Measurements from ENCODE around the gene OCIAD1. TPM values are rescaled to one million over a fixed set of nuclear protein-coding genes. Genes with fewer than 3 reads are reported as not detected.
A peak's percentile ranks its signal among the peaks of the same experiment; 100 is the strongest.

Gene OCIAD1
- total RNA-seq, result 10 to 100 TPM; 52.4 to 64.9 TPM
- polyA plus RNA-seq, result 100 to 1,000 TPM; 100 to 114 TPM

GRCh38 chr4:48830706-48831531 is at the start of gene OCIAD1:
TSS of gene OCIAD1 (plus strand) at chr4:48831088. CDS start at chr4:48832625, 1,537 bp downstream.
- Histone ChIP-seq H3K4me1 (ENCODE audit: control insufficient read depth in 4 of 4, insufficient read depth in 4 of 4, low read length in 3 of 4) (peaks cover 0 to 9% (median 0%) of the 10 kb centered on the region in 4 donors), H3K36me3 (ENCODE audit: control insufficient read depth in 4 of 4, insufficient read depth in 3 of 4, low read depth in 1 of 4, low read length in 3 of 4) (peaks cover 3 to 14% (median 4%) of the 10 kb centered on the region in 4 donors), H3K9me3 (ENCODE audit: control insufficient read depth in 4 of 4, low read length in 3 of 4) (no peaks in the 10 kb centered on the region), H3K9ac (ENCODE audit: low read depth in 1 of 2, low read length in 2 of 2) (peak within 1 kb of the TSS; percentile 94 to 96), H3K27me3 (ENCODE audit: control insufficient read depth in 4 of 4, insufficient read depth in 4 of 4, low read length in 3 of 4) (no peaks in the 10 kb centered on the region), H3K4me3 (ENCODE audit: low read depth in 1 of 3, low read length in 3 of 3) (peak within 1 kb of the TSS; percentile 63 to 97 (median 94)), H3K27ac (ENCODE audit: low read depth in 1 of 2, low read length in 2 of 2) (peak within 1 kb of the TSS; percentile 92 to 96)
- WGBS, result under 1% methylated on average over 56 of the region's 56 CpGs
- TF ChIP-seq EGR1 (IDR thresholded peaks at IDR 0.05; ENCODE audit: low read depth in 2 of 2) (no peak), HNF4G (IDR thresholded peaks at IDR 0.05) (no peak), NR2F2 (IDR thresholded peaks at IDR 0.05) (peak; percentile 62), JUND (IDR thresholded peaks at IDR 0.05) (peak in 1 of 2 donors; percentile 82), FOXA1 (IDR thresholded peaks at IDR 0.05) (peak; percentile 45), RAD21 (IDR thresholded peaks at IDR 0.05) (peak; percentile 34 to 52), FOXA2 (IDR thresholded peaks at IDR 0.05) (peak; percentile 61), HNF4A (conservative IDR thresholded peaks at IDR 0.05) (peak; percentile 59 to 61), TAF1 (conservative IDR thresholded peaks at IDR 0.05) (no peak), RXRA (IDR thresholded peaks at IDR 0.05) (peak; percentile 61 to 72), SP1 (IDR thresholded peaks at IDR 0.05) (peak; percentile 64), REST (IDR thresholded peaks at IDR 0.05) (peak; percentile 54), MAX (IDR thresholded peaks at IDR 0.05) (peak; percentile 77), ZBTB33 (IDR thresholded peaks at IDR 0.05) (peak; percentile 54), CTCF (IDR thresholded peaks at IDR 0.05; ENCODE audit: low read depth, low read length, missing input control) (no peak), GABPA (IDR thresholded peaks at IDR 0.05 in 1 of 2, conservative IDR thresholded peaks at IDR 0.05 in 1 of 2) (peak; percentile 79 to 95), YY1 (IDR thresholded peaks at IDR 0.05) (peak; percentile 97)
- TF ChIP-seq, protein P1, sequence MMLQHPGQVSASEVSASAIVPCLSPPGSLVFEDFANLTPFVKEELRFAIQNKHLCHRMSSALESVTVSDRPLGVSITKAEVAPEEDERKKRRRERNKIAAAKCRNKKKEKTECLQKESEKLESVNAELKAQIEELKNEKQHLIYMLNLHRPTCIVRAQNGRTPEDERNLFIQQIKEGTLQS (IDR thresholded peaks at IDR 0.05), result no peak
- DNase-seq (ENCODE audit: low spot score), result peak; percentile 89

All from liver (tissue), 9 donors.